HG02943 (cell line): ENCODE results near the gene HAVCR2.
"Not testable (repeated sequence)": the region's sequence is repeated elsewhere in the genome, so short reads cannot be mapped to it uniquely, and the experiment has no call there.

Experiments
- ATAC-seq: cut with Tn5 transposase; IDR thresholded peaks from one replicate; pipeline ENCODE4 v1.9.1; 2021; ENCODE audit warnings: mild to moderate bottlenecking, low read depth, moderate library complexity; ENCODE audit not compliant: unreplicated experiment

HAVCR2 gene

GRCh38 chr5:157047898-157048297, 60.9 kb downstream of the HAVCR2 start:
- ATAC-seq = no peak

- ATAC-seq = not testable (repeated sequence)
Observed at GRCh38 chr5:157047016-157047415, 61.8 kb downstream of the HAVCR2 start.

GRCh38 chr5:157046041-157046440, 62.8 kb downstream of the HAVCR2 start:
- ATAC-seq = no peak

- ATAC-seq = no peak
Observed at GRCh38 chr5:157045601-157046000, 63.2 kb downstream of the HAVCR2 start.

GRCh38 chr5:157038568-157039187, 70.2 kb downstream of the HAVCR2 start:
- ATAC-seq = no peak
